TTC549 (cell line): Measurements from ENCODE around the gene FILIP1.
A peak's percentile ranks its signal among the peaks of the same experiment; 100 is the strongest.
"Not testable (repeated sequence)": the region's sequence is repeated elsewhere in the genome, so short reads cannot be mapped to it uniquely, and the experiment has no call there.

Experiments
- FAIRE-seq: peaks from 2 replicates; lab custom pipeline; 2012; peaks lifted over from hg19 to GRCh38; lab: Jason Lieb, UNC

FILIP1 gene

DNA sequence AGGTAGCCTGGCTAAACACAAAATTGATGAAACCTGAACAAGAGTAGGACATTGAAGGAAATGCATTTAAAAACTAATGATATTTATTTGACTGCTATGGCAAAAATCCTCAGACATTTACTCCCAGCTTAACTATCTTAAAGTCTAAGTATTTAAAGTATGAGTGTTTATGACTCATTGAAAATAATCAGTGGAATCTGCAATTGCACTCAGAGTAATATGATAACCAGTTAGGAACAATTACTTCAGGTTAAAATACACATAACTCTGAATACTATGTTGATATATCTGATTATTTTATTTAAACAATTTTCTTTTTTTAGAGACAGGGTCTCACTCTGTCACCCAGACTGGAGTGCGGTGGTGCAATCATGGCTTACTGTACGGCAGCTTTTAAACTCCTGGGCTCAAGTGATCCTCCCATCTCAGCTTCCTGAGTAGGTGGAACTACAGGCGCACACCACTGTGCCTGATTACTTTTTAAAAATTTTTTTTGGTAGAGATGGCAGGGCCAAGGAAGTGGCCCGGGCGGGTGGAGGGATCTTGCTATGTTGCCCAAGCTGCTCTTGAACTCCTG lies 43.9 kb downstream of the FILIP1 start:
- no peak for FAIRE-seq

DNA sequence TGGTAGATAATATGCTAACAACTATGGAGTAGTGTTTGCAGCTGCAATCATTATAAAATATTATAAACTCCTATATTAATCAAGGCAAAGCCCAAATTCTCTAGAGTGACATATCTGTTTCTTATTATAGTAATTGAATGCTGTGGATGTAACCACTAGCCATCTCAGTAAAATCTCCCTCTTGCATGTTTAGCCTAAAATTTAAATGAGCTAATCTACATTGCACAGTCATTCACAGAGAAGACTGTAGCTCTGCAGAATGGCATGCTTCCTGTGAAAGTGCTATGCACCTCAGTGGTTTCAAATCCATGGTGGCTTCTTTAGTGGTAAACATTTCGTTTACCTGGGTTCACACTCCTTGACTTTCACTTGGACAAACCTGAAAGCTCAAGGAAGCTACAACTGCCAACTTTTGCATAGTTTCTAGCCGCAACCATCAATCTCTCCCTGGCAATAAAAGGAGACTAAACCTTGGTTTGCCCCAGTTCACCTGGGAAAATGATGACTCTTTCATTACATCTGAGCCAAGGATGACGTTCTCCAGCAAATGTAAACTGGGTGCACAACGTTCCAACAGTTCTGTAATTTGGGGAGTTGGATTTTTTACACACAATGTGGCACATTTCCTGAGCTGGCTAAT lies 47.2 kb downstream of the FILIP1 start:
- FAIRE-seq: no peak

DNA sequence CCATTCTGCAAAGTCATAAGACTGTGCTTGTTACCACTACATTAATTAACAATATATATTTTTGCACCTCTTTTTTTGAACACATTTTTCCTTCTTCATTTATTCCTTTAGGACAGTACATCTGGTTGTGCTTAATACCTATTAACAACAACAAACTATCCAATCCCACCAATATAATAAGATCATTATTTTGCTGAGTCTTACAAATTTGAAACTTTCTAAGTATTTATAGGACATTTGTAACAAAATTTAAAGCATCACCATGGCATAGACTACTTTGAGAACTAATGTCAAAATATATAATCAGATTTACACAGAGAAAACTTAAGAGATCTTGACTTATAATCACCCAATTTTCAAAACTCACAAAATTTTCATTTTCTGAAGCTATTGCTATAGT lies 47.9 kb downstream of the FILIP1 start:
- FAIRE-seq: no peak

DNA sequence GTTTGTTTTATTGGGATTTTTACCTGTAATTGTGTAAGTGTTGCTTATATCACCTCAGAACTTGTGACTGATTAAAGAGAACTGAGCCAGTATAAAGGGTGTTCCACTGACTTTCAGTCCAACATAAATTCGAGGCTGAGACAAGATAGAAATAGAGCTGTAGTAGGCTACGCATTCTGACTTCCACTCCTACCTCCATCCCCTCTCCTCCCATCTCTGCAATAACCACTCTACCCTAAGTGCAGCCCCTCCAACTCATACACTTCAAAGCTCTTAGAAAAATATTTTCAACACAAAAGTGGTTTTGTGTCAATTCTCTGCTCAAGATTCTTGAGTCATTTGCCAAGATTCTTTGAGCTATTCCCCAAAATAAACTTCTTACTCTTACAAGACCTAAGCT lies 48.7 kb downstream of the FILIP1 start:
- no peak for FAIRE-seq

DNA sequence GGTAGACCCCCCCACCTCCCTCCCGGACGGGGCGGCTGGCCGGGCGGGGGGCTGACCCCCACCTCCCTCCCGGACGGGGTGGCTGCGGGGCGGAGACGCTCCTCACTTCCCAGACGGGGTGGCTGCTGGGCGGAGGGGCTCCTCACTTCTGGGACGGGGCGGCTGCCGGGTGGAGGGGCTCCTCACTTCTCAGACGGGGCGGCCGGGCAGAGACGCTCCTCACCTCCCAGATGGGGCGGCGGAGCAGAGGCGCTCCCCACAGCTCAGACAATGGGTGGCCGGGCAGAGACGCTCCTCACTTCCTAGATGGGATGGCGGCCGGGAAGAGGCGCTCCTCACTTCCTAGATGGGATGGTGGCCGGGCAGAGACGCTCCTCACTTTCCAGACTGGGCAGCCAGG lies 51.7 kb downstream of the FILIP1 start:
- not testable (repeated sequence) for FAIRE-seq

DNA sequence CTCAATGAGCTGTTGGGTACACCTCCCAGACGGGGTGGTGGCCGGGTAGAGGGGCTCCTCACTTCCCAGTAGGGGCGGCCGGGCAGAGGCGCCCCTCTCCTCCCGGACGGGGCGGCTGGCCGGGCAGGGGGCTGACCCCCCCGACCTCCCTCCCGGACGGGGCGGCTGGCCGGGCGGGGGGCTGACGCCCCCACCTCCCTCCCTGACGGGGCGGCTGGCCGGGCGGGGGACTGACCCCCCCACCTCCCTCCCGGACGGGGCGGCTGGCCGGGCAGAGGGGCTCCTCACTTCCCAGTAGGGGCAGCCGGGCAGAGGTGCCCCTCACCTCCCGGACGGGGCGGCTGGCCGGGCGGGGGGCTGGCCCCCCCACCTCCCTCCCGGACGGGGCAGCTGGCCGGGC lies 52.1 kb downstream of the FILIP1 start:
- FAIRE-seq: not testable (repeated sequence)

DNA sequence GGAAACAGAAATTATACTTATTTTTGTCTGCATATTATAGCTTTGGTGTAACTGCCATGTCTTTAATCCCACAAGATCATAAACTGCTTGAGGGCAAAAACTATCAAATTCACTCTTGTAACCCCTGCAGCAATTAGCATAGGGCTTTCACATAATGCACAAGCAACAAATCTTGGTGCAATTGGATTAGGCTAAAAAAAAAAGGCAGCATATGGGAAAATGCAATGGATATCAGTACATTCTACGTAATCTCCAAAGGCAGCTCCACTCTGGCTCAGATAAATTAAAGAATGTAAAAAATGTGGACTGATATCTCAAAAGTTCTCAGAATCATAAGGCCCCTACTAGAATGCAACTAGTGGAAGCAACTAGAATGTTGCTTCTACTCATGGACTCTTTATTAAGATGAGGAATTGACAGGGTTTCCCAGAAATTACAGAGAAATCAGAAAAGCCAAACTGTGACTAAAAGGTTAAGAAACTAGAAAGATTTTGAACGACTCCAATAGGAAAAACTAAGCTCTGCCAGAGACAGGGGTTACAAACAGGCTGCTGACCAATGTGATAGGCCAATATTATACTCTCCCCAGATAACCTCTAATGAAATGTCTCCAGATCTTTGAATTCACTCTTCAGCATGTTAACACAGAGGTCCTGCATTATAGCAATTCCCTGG lies 55.0 kb downstream of the FILIP1 start:
- no peak for FAIRE-seq

DNA sequence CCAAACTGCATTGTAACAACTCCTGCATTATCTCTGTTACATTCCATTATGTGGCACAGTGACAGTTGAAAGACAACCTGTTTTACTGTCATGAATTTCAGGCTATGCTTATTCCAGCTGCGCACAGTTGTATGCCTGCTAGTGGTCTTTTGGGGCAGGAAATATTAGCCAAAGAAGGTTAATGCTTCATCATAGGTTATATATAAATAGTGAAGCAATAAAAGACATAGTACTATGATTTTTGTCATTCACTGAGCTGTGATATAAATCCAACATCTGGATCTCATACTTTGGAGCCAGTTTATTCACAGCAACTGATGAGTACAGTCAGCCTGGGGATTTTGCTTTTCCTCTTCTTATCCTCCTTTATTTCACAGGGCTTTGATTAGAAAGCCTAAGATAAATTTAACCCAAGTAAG lies 55.6 kb downstream of the FILIP1 start:
- FAIRE-seq: no peak

DNA sequence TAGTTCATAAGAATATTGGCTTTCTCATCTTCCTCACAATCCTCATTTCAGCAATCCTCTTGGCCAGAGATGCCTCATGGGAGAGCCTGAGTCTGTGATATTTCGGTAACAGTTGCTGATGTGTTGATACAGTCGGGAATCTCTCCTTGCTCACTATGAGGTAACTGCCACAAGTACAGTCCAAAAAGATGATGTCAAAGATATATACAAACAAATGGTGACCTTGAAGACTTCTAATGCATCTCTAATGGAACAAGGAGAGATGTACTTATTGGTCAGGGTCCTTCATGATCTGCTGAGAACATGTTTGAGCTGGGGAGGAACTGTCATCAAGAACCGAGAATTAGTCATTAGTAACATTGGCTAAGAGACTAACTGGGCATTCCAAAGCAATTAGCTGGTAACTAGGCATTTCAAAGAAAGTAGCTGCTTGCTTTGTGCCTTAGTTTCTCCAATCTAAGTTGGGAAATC lies 56.1 kb downstream of the FILIP1 start:
- FAIRE-seq: no peak

DNA sequence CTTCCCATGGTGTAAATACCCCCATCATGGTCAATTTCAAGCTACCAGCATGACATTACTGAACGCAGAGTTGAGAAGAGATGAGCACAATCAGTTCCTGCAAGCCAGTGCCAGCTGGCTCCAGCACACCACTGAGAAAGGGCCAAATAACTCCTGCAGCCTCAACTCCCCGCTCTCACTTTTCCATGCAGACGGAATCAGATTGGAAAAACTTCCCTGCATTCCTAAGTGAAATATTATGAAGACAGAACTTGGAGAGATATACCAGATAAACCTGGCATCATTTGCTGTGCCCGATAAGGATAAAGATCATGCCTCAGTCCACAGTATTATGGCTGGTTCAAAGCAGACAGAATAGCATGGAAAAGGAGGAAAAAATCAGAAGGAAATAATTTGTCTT lies 56.7 kb downstream of the FILIP1 start:
- no peak for FAIRE-seq

DNA sequence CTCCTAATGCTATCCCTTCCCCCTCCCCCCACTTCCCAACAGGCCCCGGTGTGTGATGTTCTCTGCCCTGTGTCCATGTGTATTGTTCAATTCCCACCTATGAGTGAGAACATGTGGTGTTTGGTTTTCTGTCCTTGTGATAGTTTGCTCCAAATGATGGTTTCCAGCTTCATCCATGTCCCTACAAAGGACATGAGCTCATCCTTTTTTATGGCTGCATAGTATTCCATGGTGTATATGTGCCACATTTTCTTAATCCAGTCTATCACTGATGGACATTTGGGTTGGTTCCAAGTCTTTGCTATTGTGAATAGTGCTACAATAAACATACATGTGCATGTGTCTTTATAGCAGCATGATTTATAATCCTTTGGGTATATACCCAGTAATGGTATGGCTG lies 60.8 kb downstream of the FILIP1 start:
- not testable (repeated sequence) for FAIRE-seq

DNA sequence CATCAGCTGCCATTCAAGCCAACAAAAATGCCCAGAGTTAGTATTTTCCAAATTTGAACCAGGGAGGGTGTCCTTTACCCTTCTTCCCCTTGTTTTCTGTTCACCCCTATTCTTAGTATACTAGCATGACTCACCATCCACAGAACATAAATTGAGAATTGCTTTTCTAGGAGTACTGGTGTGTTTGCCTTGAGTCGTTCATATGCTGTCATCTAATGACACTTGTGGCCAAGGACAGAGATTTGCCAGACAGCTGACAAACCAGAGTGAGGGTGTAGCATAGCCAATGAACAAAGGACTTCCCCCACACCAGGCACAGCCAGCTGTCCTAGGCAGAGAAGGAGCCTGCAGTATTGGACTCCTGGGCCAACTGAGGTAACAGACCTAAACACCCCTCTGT lies 62.2 kb downstream of the FILIP1 start:
- no peak for FAIRE-seq

DNA sequence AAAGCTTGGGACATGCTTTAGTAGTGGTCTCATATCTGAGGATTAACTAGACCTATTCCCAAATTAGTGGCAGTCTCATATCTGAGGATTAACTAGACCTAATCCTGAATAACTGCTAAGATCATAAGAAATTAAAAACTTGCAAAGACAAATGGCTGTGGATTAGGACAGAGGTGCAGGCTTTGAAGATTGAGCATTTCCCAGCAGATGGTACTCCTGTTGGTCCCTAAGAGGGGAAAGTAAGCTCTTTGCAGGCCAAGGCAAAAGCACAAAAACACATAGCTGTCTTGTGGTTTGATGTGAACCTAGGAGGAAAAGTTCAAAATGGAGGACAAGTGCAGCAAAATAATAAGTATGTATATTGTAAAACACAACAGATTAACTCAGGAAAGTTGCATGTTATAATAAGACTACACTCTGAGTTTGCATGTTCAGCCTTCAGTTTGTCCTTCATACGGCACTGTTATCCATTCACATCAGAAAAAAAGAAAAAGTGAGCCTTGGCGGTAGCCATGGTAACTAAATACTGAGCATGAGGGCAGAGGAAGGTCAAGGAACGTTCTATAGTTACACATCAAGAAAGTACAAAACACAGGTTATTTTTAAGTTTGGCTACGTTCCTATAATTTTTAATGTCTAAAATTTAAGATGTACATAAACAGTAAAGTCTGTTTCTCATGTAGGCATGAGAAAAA lies 62.8 kb downstream of the FILIP1 start:
- FAIRE-seq: no peak

DNA sequence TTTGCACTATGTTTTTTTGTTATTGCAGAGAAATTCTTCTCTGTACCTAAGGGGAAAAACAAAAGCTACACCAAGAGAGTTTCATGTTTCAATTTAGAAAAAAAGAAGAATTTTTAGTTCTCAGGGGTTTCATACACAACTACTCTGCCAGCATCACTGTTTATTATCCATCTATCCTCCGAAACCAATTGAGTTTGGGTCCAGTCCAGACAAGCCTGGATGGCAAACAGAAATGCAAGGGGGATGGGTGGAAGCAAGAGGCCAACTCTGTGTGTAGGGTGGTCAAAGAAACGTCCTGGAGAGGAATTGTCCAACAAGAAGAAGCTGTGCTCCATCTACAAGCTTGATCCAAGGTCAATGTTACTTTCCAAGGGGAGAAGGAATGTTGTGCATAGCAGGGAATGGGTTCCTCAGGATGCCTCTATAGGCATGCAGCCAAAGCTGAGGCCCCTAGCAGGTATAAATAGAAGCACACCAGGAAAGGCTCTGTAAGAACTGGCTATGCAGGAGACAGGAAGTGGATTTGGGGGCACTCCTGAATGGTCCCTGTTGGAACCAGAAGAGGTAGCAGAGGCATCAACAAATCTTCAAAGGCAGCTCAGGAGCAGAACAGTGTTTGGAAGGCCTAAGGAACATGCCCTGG lies 64.4 kb downstream of the FILIP1 start:
- FAIRE-seq: no peak

DNA sequence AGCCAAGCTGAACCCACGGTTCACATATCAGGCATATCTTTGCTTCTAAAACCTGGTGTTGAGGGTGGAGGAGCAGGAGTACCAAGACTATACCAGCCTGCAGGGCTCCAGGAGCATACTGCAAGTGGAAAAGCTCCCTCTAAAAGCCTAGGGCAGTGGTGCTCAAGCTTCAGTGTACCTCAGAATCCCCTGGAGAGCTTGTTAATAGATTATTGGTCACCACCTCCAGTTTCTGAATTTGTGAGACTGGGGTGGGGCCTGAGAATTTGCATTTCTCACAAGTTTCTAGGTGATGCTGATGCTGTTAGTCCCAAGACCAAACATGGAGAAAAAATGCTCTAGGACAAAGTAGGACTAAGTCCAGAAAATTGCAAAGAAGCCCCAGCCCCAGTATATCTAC lies 65.4 kb downstream of the FILIP1 start:
- no peak for FAIRE-seq

DNA sequence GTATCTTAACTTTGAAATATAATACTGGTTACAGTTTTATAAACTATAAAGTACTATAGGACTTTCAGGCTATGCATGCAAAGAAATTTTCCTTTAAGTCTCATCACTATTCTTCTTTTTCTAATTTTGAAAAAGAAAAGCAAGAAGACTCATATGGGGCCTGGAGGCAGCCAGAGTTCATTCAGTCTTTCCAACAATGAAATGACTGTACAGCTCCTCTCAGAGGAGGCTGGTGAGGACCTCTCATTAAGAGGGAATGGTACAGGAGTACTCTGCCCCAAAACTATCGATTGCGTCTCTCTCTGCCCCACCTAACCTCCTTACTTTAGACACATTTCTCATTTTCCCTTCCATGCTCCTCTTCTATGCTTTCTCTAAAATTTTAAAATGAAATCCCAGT lies 66.3 kb downstream of the FILIP1 start:
- no peak for FAIRE-seq

DNA sequence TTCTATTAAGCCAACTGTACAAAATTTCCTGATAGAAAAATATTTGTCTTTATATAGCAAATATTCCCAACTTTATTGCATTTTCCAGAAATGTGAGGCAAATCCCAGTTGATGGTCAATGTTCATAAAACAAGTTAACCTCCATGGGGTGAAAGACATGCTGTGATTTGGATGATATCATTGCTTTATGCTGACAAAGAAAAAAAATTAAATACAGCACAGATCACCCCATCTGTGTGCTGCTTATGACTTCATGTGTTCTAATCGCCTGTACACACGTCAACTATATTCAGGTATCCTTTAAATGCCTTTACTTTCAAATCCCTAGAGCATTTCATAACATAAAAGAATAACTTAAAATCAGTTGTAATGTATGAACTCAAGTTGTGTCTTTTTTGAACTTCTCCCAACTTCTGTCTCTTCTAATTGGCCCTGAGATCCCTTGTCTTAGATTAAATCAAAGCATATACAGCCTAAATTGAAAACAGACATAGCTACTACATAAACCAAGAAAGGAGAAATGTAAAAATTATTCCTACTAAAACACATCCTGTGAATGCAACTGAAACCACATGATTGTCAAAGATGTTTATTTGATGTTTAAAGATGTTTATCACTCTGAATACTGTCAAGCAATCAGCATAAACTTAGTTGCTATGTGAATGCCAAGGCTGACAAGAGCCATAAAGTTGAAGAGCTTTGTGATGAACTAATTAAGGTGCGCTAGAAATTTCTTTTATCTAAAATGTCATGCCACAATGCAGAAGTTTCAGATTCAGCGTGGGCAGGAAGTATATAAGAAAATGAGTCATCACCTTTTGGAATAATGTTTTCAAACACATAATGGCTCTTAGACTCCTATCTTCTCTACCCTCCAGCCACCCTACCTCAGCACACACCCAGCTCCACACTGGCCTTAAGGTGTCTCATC lies 68.7 kb downstream of the FILIP1 start:
- no peak for FAIRE-seq

DNA sequence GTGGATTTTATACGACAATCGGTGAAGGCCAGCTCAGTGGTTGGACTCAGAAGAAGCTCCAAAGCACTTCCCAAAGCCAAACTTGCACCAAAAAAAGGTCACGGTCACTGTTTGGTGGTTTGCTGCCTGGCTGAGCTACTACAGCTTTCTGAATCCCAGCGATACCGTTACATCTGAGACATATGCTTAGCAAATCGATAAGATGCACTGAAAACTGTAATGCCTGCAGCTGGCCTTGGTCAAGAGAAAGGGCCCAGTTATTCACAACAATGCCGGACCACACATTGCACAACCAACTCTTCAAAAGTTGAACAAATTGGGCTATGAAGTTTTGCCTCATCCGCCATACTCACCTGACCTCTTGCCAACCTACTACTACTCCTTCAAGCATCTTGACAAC lies 70.2 kb downstream of the FILIP1 start:
- no peak for FAIRE-seq

DNA sequence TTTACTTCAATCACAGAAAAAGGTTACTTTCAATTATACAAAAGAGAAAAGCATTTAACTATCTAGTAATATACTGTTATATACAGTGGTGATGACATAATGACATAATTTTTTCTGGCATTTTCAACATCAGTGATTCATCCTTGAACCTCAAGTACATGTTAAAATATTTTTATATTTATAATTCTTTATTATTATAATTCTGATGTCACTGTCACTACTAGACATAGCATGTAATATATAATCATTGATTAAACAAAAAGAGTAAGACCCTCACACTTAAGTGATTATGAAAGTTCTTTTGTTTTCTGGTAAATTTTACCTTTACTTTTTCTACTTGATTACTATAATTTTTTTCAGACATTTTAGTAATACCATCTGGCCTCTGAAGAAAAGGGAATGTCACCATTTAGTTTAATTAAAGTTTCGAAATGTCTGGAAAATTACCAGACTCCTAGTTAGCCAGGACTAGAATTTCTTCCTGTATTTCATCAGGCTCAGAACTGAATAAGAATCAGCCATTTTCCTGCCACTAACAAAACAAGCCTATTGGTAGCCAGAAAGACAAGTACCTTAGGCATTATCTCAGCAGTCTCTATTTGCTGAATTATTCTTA lies 71.5 kb downstream of the FILIP1 start:
- peak; percentile 22 for FAIRE-seq

DNA sequence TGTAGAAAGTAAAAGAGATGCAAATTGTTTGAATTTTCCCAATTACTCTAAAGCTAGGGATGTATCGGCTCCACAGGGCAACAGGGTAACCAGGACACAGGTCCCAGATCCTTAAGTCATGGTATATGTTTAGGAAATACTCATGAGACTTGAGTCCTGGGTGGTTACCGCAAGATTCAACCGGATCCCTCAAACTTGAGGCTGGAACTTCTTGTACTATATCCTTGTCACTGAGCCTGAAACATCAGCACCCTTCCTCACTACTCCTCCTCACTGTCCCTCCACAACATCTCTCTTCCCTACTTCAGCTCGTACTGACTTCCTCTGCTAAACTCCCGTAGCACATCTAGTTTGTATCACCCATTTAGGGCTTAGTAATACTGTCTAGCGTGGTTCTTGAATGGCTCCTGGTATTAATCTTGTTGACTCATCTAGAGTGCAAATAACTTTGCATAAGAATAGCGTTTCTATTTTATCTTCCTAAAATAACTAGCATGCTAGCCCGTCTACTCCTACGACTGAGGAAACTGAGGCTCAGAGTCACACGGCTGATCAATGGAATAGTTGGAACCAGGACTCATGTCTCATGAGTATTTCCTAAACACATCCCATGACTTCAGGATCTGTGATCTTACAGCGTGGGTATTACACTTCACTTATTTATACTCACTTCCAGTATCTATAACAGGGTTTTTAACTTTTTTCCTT lies 72.1 kb downstream of the FILIP1 start:
- no peak for FAIRE-seq
